Neuronal stem cell (in vitro differentiated cells): Measurements from ENCODE around the gene ZMIZ1.

Experiments used
- DNase-seq: peaks from one replicate; pipeline ENCODE4 v3.0.0-alpha.2; 2013; ENCODE audit warnings: low spot score
- H2AFZ ChIP-seq: one replicate; pipeline ENCODE4 v1.6.1; 2013; ENCODE audit warnings: mild to moderate bottlenecking, low read length, inconsistent platforms
- H2AK5ac ChIP-seq: 2 replicates; pipeline ENCODE4 v1.6.1; 2013; ENCODE audit warnings: low read depth, mild to moderate bottlenecking, inconsistent platforms, low read length, moderate library complexity, mixed read lengths
- H2BK120ac ChIP-seq: 2 replicates; pipeline ENCODE4 v1.6.1; 2013; ENCODE audit warnings: low read depth, mild to moderate bottlenecking, inconsistent platforms, low read length, moderate library complexity, mixed read lengths
- H2BK12ac ChIP-seq: one replicate; pipeline ENCODE4 v1.6.1; 2013; ENCODE audit warnings: low read length, inconsistent platforms
- H2BK15ac ChIP-seq: 2 replicates; pipeline ENCODE4 v1.6.1; 2013; ENCODE audit warnings: mild to moderate bottlenecking, low read length, inconsistent platforms, mixed read lengths
- H2BK5ac ChIP-seq: one replicate; pipeline ENCODE4 v1.6.1; 2013; ENCODE audit warnings: inconsistent platforms, mild to moderate bottlenecking, low read length, moderate library complexity
- H3K14ac ChIP-seq: one replicate; pipeline ENCODE4 v1.6.1; 2013; ENCODE audit warnings: low read length, inconsistent platforms
- H3K18ac ChIP-seq: 2 replicates; pipeline ENCODE4 v1.6.1; 2013; ENCODE audit warnings: low read length, inconsistent platforms
- H3K23ac ChIP-seq: 2 replicates; pipeline ENCODE4 v1.6.1; 2013; ENCODE audit warnings: low read depth, mild to moderate bottlenecking, mixed read lengths, low read length, inconsistent platforms; ENCODE audit not compliant: poor library complexity
- H3K27ac ChIP-seq: replicated peaks from 3 replicates; pipeline ENCODE4 v1.5.1; 2013; ENCODE audit warnings: low read length, inconsistent platforms
- H3K27me3 ChIP-seq, 3 experiments: 2 replicates each; pipeline ENCODE4 v1.6.1; 2013; ENCODE audit warnings: low read length in 3 of 3, mild to moderate bottlenecking in 2 of 3, inconsistent platforms in 1 of 3, low read depth in 1 of 3, mixed read lengths in 1 of 3, moderate library complexity in 1 of 3; ENCODE audit not compliant: control insufficient read depth in 3 of 3, insufficient read depth in 3 of 3
- H3K36me3 ChIP-seq, 2 donors: replicated peaks in 1 of 2; 2 replicates each; pipeline ENCODE4 v1.6.1; 2013; ENCODE audit warnings: low read length in 2 of 2; ENCODE audit not compliant: control insufficient read depth in 2 of 2, insufficient read depth in 2 of 2
- H3K4ac ChIP-seq: 2 replicates; pipeline ENCODE4 v1.6.1; 2013; ENCODE audit warnings: inconsistent platforms, mild to moderate bottlenecking, low read length, moderate library complexity
- H3K4me1 ChIP-seq, 2 donors: 1 replicate in 1 of 2; 2 replicates in 1 of 2; pipeline ENCODE4 v1.6.1; 2013; ENCODE audit warnings: low read length in 2 of 2, low read depth in 1 of 2; ENCODE audit not compliant: control insufficient read depth in 2 of 2, insufficient read depth in 1 of 2
- H3K4me2 ChIP-seq: one replicate; pipeline ENCODE4 v1.6.1; 2013; ENCODE audit warnings: mild to moderate bottlenecking, low read length, inconsistent platforms; ENCODE audit not compliant: insufficient read depth, poor library complexity, severe bottlenecking
- H3K4me3 ChIP-seq, 2 donors: 2 replicates each; pipeline ENCODE4 v1.5.1; 2013; ENCODE audit warnings: low read length in 2 of 2, mild to moderate bottlenecking in 2 of 2, inconsistent platforms in 1 of 2, moderate library complexity in 1 of 2
- H3K79me1 ChIP-seq: one replicate; pipeline ENCODE4 v1.6.1; 2013; ENCODE audit warnings: low read depth, mild to moderate bottlenecking, inconsistent platforms, low read length, moderate library complexity
- H3K9ac ChIP-seq: one replicate; pipeline ENCODE4 v1.6.1; 2013; ENCODE audit warnings: mild to moderate bottlenecking, low read depth, low read length, inconsistent platforms; ENCODE audit not compliant: poor library complexity
- H3K9me3 ChIP-seq, 2 donors: replicated peaks in 1 of 2; 2 replicates each; pipeline versions ENCODE3 to v1.6.1; 2013; ENCODE audit warnings: low read length in 2 of 2, mild to moderate bottlenecking in 2 of 2, inconsistent platforms in 1 of 2, low read depth in 1 of 2, mixed read lengths in 1 of 2, moderate library complexity in 1 of 2; ENCODE audit not compliant: control insufficient read depth in 2 of 2, insufficient read depth in 1 of 2
- H4K8ac ChIP-seq: one replicate; pipeline ENCODE4 v1.6.1; 2013; ENCODE audit warnings: low read depth, mild to moderate bottlenecking, inconsistent platforms, low read length, moderate library complexity
- H4K91ac ChIP-seq: one replicate; pipeline ENCODE4 v1.6.1; 2013; ENCODE audit warnings: low read length, low read depth, mild to moderate bottlenecking, inconsistent platforms; ENCODE audit not compliant: poor library complexity
- WGBS, 2 donors: extraction: QIAGEN DNeasy Blood & Tissue Kit; methylation state at CpG; one replicate each; pipeline ENCODE4 v1.1.7; 2013; ENCODE audit warnings: missing lambda C conversion rate in 2 of 2, mixed read lengths in 1 of 2; ENCODE audit not compliant: insufficient read length in 2 of 2, insufficient replicate concordance in 1 of 2; ENCODE audit errors: extremely low coverage in 2 of 2; 5-methylcytosine and 5-hydroxymethylcytosine counted together

The ZMIZ1 gene

DNA sequence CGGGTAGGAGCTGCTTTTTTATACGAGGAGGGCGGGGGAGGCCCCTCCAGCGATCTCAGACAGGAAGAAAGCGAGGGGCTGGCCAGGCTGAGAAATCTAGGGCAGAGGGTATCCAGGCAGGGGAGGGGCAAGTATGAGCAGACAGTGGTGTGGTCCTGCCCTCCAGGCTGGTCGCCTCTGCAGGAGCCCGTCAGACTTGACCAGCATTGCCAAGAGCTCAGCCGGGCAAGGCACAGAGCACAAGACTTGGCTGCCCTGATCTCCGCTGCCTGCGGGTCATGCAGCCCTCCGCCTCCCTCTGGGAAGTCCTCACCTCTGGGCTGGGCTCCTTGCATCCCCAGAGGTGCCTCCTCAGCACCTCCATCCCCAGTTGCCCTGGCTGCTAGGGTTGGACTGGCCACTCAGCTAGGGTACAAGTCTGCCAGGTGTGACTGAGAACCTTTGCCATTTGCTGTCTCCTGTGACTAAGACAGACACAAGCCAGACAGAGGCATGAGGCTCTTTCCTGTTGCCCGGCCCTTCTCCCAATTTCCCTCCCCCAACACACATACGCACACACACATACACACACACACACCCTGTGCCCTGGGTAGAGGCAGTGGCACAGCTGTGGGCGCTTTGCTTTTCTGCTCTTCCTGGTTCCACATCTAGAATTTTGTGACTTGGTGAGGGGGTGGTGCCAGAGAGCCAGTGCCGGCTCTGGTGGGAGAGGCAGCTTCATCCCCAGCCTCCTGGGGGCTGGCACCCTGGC lies 219.4 kb downstream of the ZMIZ1 start:
- Histone ChIP-seq H4K91ac (no peak overlapping the region), H3K4me3 (no peak overlapping the region), H3K36me3 (peaks cover 45 to 100% of the 10 kb centered on the region in 2 donors)

DNA sequence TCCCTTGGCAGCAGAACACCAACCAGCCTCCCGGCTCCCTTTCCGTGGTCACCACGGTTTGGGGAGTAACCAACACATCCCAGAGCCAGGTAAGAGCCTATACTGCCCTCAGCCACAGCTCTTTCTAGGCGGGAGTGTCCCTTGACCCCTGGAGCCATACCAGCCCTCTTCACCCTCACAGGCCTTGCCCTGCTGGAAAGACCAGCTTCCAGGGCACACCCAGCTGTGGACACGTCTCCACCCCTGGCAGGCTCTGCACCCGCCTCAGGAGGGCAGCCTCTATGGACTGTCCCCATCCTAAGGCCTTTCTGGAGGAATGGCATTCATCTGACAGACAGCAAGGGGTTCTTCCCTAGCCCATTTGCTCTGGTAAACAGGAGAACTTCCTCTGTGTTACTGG lies 221.0 kb downstream of the ZMIZ1 start:
- H3K14ac ChIP-seq, result no peak overlapping the region
- H3K27ac ChIP-seq, result no peak overlapping the region
- no CpG with 5 or more reads among the region's 6 CpGs for WGBS, 2 donors
- H3K36me3 ChIP-seq, result peaks cover 59 to 99% of the 10 kb centered on the region in 2 donors
- H3K4me2 ChIP-seq, result no peak overlapping the region
- H3K4ac ChIP-seq, result no peak overlapping the region
- H2BK5ac ChIP-seq, result no peak overlapping the region
- H3K23ac ChIP-seq, result no peak overlapping the region
- H3K4me1 ChIP-seq, result no peaks in the 10 kb centered on the region
- no peak overlapping the region for H4K8ac ChIP-seq
- H2BK15ac ChIP-seq, result no peak overlapping the region
- H2AK5ac ChIP-seq, result no peak overlapping the region
- no peaks in the 10 kb centered on the region for H3K9me3 ChIP-seq
- H2BK120ac ChIP-seq, result no peak overlapping the region
- no peaks in the 10 kb centered on the region for H3K27me3 ChIP-seq
- no peaks in the 10 kb centered on the region for H3K79me1 ChIP-seq
- H2BK12ac ChIP-seq, result no peak overlapping the region
- DNase-seq, result no peak
- H3K4me3 ChIP-seq, result no peak overlapping the region
- no peak overlapping the region for H4K91ac ChIP-seq
- H3K9ac ChIP-seq, result no peak overlapping the region
- H3K18ac ChIP-seq, result no peak overlapping the region
- no peak overlapping the region for H2AFZ ChIP-seq

More for the DNA sequence above, 219.4 kb downstream of the ZMIZ1 start:
- no peak overlapping the region for H4K8ac ChIP-seq
- H3K23ac ChIP-seq, result peak overlapping the region; percentile 65
- H2BK120ac ChIP-seq, result no peak overlapping the region
- no peak overlapping the region for H2BK15ac ChIP-seq
- no peak for DNase-seq
- no peaks in the 10 kb centered on the region for H3K79me1 ChIP-seq
- WGBS, 2 donors, result no CpG with 5 or more reads among the region's 15 CpGs
- H2AFZ ChIP-seq, result no peak overlapping the region
- no peaks in the 10 kb centered on the region for H3K4me1 ChIP-seq
- no peaks in the 10 kb centered on the region for H3K9me3 ChIP-seq
- H2BK5ac ChIP-seq, result no peak overlapping the region
- no peak overlapping the region for H3K4ac ChIP-seq
- no peak overlapping the region for H2AK5ac ChIP-seq
- no peak overlapping the region for H3K27ac ChIP-seq
- H2BK12ac ChIP-seq, result no peak overlapping the region
- H3K9ac ChIP-seq, result no peak overlapping the region
- no peaks in the 10 kb centered on the region for H3K27me3 ChIP-seq
- H3K14ac ChIP-seq, result no peak overlapping the region
- peak overlapping the region; percentile 48 for H3K18ac ChIP-seq
- no peak overlapping the region for H3K4me2 ChIP-seq

DNA sequence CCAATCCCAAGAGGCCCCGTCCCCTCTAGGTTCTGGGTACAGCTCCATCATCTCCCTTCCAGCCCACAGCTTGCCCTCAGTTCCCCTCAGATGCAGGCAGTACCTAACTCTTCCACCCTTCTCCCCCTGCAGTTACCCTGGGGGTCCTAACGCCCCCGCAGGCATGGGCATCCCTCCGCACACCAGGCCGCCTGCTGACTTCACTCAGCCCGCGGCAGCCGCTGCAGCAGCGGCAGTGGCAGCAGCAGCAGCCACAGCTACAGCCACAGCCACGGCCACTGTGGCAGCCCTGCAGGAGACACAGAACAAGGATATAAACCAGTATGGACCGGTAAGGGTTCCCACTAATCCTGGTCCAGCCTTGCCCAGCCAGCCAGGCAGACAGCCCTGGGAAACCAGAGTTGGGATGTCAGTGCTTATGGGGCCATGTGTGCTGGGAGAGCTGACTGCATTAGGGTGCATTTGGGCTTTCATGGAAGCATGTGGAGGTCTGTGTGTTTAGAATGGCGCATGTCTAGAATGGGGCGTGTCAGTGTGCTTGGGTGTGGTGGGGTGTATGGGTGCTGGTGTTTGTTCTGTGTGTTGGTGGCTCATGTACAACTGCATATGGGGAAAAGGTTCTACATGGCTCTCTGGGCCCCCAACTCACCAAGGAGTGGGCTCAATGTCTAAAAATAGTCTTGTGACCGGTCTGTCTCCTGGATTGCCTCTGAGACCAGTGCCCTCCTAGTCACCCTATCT lies 223.4 kb downstream of the ZMIZ1 start:
- no peak overlapping the region for H2BK15ac ChIP-seq
- WGBS, 2 donors, result no CpG with 5 or more reads among the region's 14 CpGs
- H3K4ac ChIP-seq, result no peak overlapping the region
- H2BK120ac ChIP-seq, result no peak overlapping the region
- DNase-seq, result no peak
- no peak overlapping the region for H2BK5ac ChIP-seq
- H3K14ac ChIP-seq, result no peak overlapping the region
- peaks cover 67 to 99% of the 10 kb centered on the region in 2 donors for H3K36me3 ChIP-seq
- H2AFZ ChIP-seq, result no peak overlapping the region
- H3K79me1 ChIP-seq, result peaks cover 3% of the 10 kb centered on the region
- H4K91ac ChIP-seq, result no peak overlapping the region
- H3K9ac ChIP-seq, result no peak overlapping the region
- peak overlapping the region; percentile 67 for H3K23ac ChIP-seq
- H3K4me1 ChIP-seq, result no peaks in the 10 kb centered on the region
- no peaks in the 10 kb centered on the region for H3K27me3 ChIP-seq
- no peak overlapping the region for H3K27ac ChIP-seq
- H2AK5ac ChIP-seq, result no peak overlapping the region
- no peak overlapping the region for H3K4me3 ChIP-seq
- no peak overlapping the region for H4K8ac ChIP-seq
- peak overlapping the region; percentile 13 for H3K18ac ChIP-seq
- no peak overlapping the region for H3K4me2 ChIP-seq
- no peaks in the 10 kb centered on the region for H3K9me3 ChIP-seq
- H2BK12ac ChIP-seq, result no peak overlapping the region
